Endothelial cell of umbilical vein (primary cell): ENCODE results near the gene ADCY2. TPM values are rescaled to one million over a fixed set of nuclear protein-coding genes. Genes with fewer than 3 reads are reported as not detected.

Experiments
- BruUV-seq: library from RNA; stranded (reverse); fragments of 400-500 nt; replicated peaks from 2 replicates; lab custom pipeline; 2021; lab: Mats Ljungman, UMichigan
- CTCF ChIA-PET: fragments of 300-600, 350-600 bp; sonication (Branson Sonifier 250); formaldehyde crosslinking; loops from one replicate; lab custom pipeline; 2021; ENCODE audit warnings: antibody characterized with exemption, inconsistent platforms; lab: Charles Lee
- POLR2A ChIA-PET: fragments of 300-600, 350-600 bp; sonication (Branson Sonifier 250); formaldehyde crosslinking; loops from one replicate; lab custom pipeline; 2021; ENCODE audit warnings: antibody characterized with exemption, inconsistent platforms; lab: Charles Lee
- DNase-seq: peaks from one replicate; pipeline ENCODE4 v3.0.0-alpha.2; 2011; ENCODE audit warnings: low read depth, low spot score
- FAIRE-seq: peaks from 2 replicates; lab custom pipeline; 2011; peaks lifted over from hg19 to GRCh38; lab: Jason Lieb, UNC
- H2AFZ ChIP-seq: 2 replicates; pipeline ENCODE4 v1.6.0; 2012; ENCODE audit warnings: low read depth, low read length, control low read depth, inconsistent platforms
- H3K27ac ChIP-seq: 2 replicates; pipeline ENCODE4 v1.5.1; 2011; ENCODE audit warnings: low read depth, mild to moderate bottlenecking, control low read depth, low read length, moderate library complexity; ENCODE audit not compliant: insufficient read depth
- H3K27me3 ChIP-seq, 2 experiments: 2 replicates each; pipeline versions ENCODE4 v1.6.0 to v1.6.1; 2011; ENCODE audit warnings: low read length in 2 of 2, mixed read lengths in 1 of 2; ENCODE audit not compliant: control insufficient read depth in 2 of 2, insufficient read depth in 2 of 2
- H3K36me3 ChIP-seq, 2 experiments: 2 replicates in 1 of 2; 3 replicates in 1 of 2; pipeline ENCODE4 v1.5.1; 2011; ENCODE audit warnings: low read length in 2 of 2, mild to moderate bottlenecking in 1 of 2, moderate library complexity in 1 of 2; ENCODE audit not compliant: control insufficient read depth in 2 of 2, insufficient read depth in 2 of 2; ENCODE audit errors: extremely low read depth in 1 of 2
- H3K4me1 ChIP-seq: 3 replicates; pipeline ENCODE4 v1.5.1; 2011; ENCODE audit warnings: mild to moderate bottlenecking, low read length; ENCODE audit not compliant: control insufficient read depth, insufficient read depth; ENCODE audit errors: extremely low read depth
- H3K4me2 ChIP-seq: 2 replicates; pipeline ENCODE4 v1.6.1; 2011; ENCODE audit warnings: low read length, control low read depth, mixed read lengths; ENCODE audit not compliant: insufficient read depth
- H3K4me3 ChIP-seq, 3 experiments: fragments of 200-600 bp in 1 of 3; sonication (generic), shearing (Covaris generic) in 1 of 3; replicated peaks in 1 of 3; 2 replicates each; pipeline ENCODE4 v1.5.1; 2011 to 2016; ENCODE audit warnings: control low read depth in 3 of 3, low read length in 3 of 3, mild to moderate bottlenecking in 2 of 3, inconsistent platforms in 1 of 3, low read depth in 1 of 3, moderate library complexity in 1 of 3; ENCODE audit not compliant: insufficient read depth in 1 of 3
- H3K79me2 ChIP-seq: 2 replicates; pipeline ENCODE4 v1.6.0; 2012; ENCODE audit warnings: low read length, inconsistent platforms; ENCODE audit not compliant: control insufficient read depth, insufficient read depth
- H3K9ac ChIP-seq: replicated peaks from 2 replicates; pipeline ENCODE3; 2011; ENCODE audit warnings: low read length, control low read depth; ENCODE audit not compliant: insufficient read depth; ENCODE audit errors: extremely low read depth
- H3K9me1 ChIP-seq: replicated peaks from 3 replicates; pipeline ENCODE4 v1.6.0; 2011; ENCODE audit warnings: mild to moderate bottlenecking, low read length; ENCODE audit not compliant: control insufficient read depth, insufficient read depth; ENCODE audit errors: extremely low read depth
- H3K9me3 ChIP-seq: replicated peaks from 2 replicates; pipeline ENCODE4 v1.5.1; 2012; ENCODE audit warnings: low read length, inconsistent platforms; ENCODE audit not compliant: control insufficient read depth, insufficient read depth
- H4K20me1 ChIP-seq: replicated peaks from 2 replicates; pipeline ENCODE3; 2011; ENCODE audit warnings: mild to moderate bottlenecking, low read length; ENCODE audit not compliant: control insufficient read depth, insufficient read depth; ENCODE audit errors: extremely low read depth
- EZH2 ChIP-seq: IDR thresholded peaks from 2 replicates; pipeline ENCODE4 v1.6.1; 2012; ENCODE audit warnings: borderline replicate concordance, low read depth, mild to moderate bottlenecking, moderate library complexity, low read length, inconsistent platforms; ENCODE audit not compliant: severe bottlenecking
- FOS ChIP-seq: IDR thresholded peaks from 2 replicates; pipeline ENCODE4 v1.6.1; 2011; ENCODE audit warnings: mild to moderate bottlenecking, low read length, moderate library complexity, borderline replicate concordance; ENCODE audit not compliant: insufficient read depth
- GATA2 ChIP-seq: IDR thresholded peaks from 2 replicates; pipeline ENCODE4 v1.7.0; 2011; ENCODE audit warnings: low read depth, mild to moderate bottlenecking, moderate library complexity, mixed read lengths, low read length; ENCODE audit not compliant: insufficient read length, insufficient read depth
- JUN ChIP-seq: IDR thresholded peaks from 2 replicates; pipeline ENCODE4 v1.6.1; 2011; ENCODE audit warnings: borderline replicate concordance, low read depth; ENCODE audit not compliant: insufficient read length, insufficient read depth
- MYC ChIP-seq: IDR thresholded peaks from one replicate; pipeline ENCODE4 v1.6.1; 2011; ENCODE audit warnings: mild to moderate bottlenecking, low read depth, low read length
- POLR2A ChIP-seq: IDR thresholded peaks from 2 replicates; pipeline ENCODE4 v1.6.1; 2012; ENCODE audit warnings: low read depth, mild to moderate bottlenecking, control low read depth, low read length
- POLR2AphosphoS5 ChIP-seq: IDR thresholded peaks from 2 replicates; pipeline ENCODE4 v1.6.1; 2012; ENCODE audit warnings: low read depth, mild to moderate bottlenecking, control low read depth, low read length, moderate library complexity; ENCODE audit not compliant: insufficient read depth
- dilution Hi-C: fragments of 300-500 bp; cut with MboI; formaldehyde crosslinking; loops from one replicate; pipeline ENCODE4 v1.15.0; 2019; ENCODE audit warnings: low sequenced_read_pairs; ENCODE audit not compliant: extremely low pct_ligation_motif_present
- intact Hi-C: fragments of 100-400 bp; cut with micrococcal nuclease; formaldehyde crosslinking; loops from one replicate; pipeline ENCODE4 v1.10.0; 2022
- polyA plus RNA-seq, 4 experiments: library from polyadenylated mRNA; depleted of rRNA in 3 of 4; stranded (reverse) in 3 of 4; unstranded in 1 of 4; fragments of >200 nt; gene quantifications; 2 replicates each; pipeline versions ENCODE4 v1.2.1 to v1.2.3, GENCODE V29; 2011 to 2012; ENCODE audit warnings: missing spikeins in 1 of 4
- total RNA-seq: library from RNA; stranded (reverse); gene quantifications from 2 replicates; pipeline ENCODE4 v1.2.3, GENCODE V29; 2021
- TF ChIP-seq, protein P1 (sequence below), 2 donors: IDR thresholded peaks; 1 replicate in 1 of 2; 2 replicates in 1 of 2; pipeline ENCODE4 v1.5.1; 2011; ENCODE audit warnings: low read length in 2 of 2, mild to moderate bottlenecking in 2 of 2, moderate library complexity in 2 of 2, control low read depth in 1 of 2, inconsistent platforms in 1 of 2, low read depth in 1 of 2; ENCODE audit not compliant: insufficient read depth in 1 of 2; ENCODE audit errors: extremely low read depth in 1 of 2
- TF ChIP-seq, protein P2 (sequence below): IDR thresholded peaks from 2 replicates; pipeline ENCODE4 v1.6.1; 2011; ENCODE audit not compliant: insufficient read depth, insufficient read length

The ADCY2 gene
- total and polyA plus RNA-seq, 2 donors (not counting 3 experiments of a cell fraction or from before 2014, with no cell fraction given): under 0.01 TPM; not detected in 1

- Histone ChIP-seq H3K4me1 (no peaks in the 10 kb centered on the region), H4K20me1 (no peaks in the 10 kb centered on the region), H2AFZ (no peak overlapping the region), H3K27ac (no peak overlapping the region), H3K9me3 (peaks cover 2% of the 10 kb centered on the region), H3K27me3 (no peaks in the 10 kb centered on the region), H3K4me3 (no peak overlapping the region), H3K4me2 (no peak overlapping the region), H3K9me1 (no peaks in the 10 kb centered on the region), H3K79me2 (no peaks in the 10 kb centered on the region), H3K9ac (no peak overlapping the region), H3K36me3 (no peaks in the 10 kb centered on the region)
- TF ChIP-seq POLR2AphosphoS5 (no peak), POLR2A (no peak), GATA2 (no peak), FOS (no peak), EZH2 (no peak), MYC (no peak), JUN (no peak)
- TF ChIP-seq, protein P1, sequence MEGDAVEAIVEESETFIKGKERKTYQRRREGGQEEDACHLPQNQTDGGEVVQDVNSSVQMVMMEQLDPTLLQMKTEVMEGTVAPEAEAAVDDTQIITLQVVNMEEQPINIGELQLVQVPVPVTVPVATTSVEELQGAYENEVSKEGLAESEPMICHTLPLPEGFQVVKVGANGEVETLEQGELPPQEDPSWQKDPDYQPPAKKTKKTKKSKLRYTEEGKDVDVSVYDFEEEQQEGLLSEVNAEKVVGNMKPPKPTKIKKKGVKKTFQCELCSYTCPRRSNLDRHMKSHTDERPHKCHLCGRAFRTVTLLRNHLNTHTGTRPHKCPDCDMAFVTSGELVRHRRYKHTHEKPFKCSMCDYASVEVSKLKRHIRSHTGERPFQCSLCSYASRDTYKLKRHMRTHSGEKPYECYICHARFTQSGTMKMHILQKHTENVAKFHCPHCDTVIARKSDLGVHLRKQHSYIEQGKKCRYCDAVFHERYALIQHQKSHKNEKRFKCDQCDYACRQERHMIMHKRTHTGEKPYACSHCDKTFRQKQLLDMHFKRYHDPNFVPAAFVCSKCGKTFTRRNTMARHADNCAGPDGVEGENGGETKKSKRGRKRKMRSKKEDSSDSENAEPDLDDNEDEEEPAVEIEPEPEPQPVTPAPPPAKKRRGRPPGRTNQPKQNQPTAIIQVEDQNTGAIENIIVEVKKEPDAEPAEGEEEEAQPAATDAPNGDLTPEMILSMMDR (IDR thresholded peaks at IDR 0.05; ENCODE audit: extremely low read depth in 1 of 2, insufficient read depth in 1 of 2, low read depth in 1 of 2, low read length in 2 of 2): no peak
- TF ChIP-seq, protein P2, sequence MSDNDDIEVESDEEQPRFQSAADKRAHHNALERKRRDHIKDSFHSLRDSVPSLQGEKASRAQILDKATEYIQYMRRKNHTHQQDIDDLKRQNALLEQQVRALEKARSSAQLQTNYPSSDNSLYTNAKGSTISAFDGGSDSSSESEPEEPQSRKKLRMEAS: no peak
- dilution Hi-C loops: no loop called here
- no TSS peak for BruUV-seq
- ChIA-PET CTCF (no interaction called here), POLR2A (no interaction called here)
- DNase-seq (no peak), FAIRE-seq (no peak)
- intact Hi-C loops: no loop called here
Measured at GRCh38 chr5:7577381-7577780, 181.4 kb downstream of the ADCY2 start.
